ENCODE results near the gene KHK.

DNA sequence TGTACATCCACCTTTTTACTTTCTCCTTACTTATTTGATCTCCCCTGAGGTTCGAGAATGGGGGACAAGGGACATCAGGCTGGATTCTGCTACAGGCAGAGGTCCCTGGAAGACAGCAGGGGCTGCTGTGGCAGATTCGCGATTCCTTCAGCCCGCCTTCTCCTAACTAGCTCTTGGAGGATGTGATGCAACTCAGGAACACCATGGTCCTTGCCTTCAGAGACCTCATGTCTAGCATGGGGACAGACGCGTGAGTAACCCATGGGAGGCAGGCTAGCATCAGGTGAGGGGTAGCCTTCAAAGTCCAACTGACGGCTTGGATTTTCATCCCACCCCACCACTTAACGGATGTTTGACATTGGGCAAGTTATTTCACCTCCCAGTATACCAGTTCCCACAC, 61.4 kb downstream of the KHK start:
- TF ChIP-seq, protein P1, sequence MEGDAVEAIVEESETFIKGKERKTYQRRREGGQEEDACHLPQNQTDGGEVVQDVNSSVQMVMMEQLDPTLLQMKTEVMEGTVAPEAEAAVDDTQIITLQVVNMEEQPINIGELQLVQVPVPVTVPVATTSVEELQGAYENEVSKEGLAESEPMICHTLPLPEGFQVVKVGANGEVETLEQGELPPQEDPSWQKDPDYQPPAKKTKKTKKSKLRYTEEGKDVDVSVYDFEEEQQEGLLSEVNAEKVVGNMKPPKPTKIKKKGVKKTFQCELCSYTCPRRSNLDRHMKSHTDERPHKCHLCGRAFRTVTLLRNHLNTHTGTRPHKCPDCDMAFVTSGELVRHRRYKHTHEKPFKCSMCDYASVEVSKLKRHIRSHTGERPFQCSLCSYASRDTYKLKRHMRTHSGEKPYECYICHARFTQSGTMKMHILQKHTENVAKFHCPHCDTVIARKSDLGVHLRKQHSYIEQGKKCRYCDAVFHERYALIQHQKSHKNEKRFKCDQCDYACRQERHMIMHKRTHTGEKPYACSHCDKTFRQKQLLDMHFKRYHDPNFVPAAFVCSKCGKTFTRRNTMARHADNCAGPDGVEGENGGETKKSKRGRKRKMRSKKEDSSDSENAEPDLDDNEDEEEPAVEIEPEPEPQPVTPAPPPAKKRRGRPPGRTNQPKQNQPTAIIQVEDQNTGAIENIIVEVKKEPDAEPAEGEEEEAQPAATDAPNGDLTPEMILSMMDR (IDR thresholded peaks at IDR 0.05; ENCODE audit: low read depth, low read length, poor library complexity, severe bottlenecking) = no peak
- no peak for TF ChIP-seq EZH2phosphoT487 (IDR thresholded peaks at IDR 0.05; ENCODE audit: borderline replicate concordance, low read length)

Measured in DOHH2 (cell line).